Non-pigmented ciliary epithelial cell (primary cell): Measurements from ENCODE around the gene PKP3.
"Not testable (repeated sequence)": the region's sequence is repeated elsewhere in the genome, so short reads cannot be mapped to it uniquely, and the experiment has no call there.

Experiments used
- DNase-seq: peaks from one replicate; pipeline ENCODE4 v3.0.0-alpha.2; 2010; ENCODE audit warnings: low read depth

The PKP3 gene

DNA sequence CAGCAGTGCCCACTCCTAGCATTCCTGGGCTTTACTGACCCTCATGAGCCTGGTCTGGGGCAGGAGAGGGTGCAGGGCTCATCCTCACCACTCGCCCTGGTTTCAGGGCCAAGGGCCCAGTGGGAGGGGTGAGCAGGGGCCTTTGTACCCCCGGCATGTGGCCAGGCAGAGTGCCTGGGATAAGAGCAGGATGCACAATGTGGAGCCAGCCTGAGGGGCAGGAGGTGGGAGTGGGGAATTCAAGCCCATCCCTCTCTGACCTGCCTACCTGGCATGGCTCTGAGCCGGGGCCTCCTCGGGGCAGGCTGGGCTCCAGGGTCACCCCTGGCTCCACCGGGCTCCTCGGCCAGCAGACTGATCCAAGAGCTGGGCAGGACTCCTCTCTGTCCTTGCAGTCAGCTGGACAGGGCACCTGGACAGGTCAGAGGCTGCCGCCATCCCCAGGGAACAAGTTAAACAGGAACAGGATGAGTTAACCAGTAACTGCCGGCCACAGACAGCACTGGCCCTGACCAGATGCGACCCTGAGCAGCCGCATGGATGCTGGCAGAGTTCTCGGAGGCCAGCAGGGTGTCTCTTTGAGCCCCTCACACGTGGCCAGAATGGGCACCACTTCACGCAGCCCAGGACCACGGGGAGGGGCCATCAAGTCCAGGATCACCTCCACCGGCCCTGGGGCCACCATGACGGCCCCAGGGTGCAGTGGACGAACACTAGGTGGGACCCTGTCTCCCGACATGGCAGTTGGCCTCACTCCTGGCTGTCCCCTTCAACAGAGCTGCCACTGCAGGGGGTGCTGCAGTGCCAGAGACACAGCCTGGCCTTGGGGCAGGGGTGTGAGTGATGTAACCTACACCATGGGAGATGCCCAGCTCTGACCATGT, 15.8 kb downstream of the PKP3 start:
- DNase-seq: no peak

DNA sequence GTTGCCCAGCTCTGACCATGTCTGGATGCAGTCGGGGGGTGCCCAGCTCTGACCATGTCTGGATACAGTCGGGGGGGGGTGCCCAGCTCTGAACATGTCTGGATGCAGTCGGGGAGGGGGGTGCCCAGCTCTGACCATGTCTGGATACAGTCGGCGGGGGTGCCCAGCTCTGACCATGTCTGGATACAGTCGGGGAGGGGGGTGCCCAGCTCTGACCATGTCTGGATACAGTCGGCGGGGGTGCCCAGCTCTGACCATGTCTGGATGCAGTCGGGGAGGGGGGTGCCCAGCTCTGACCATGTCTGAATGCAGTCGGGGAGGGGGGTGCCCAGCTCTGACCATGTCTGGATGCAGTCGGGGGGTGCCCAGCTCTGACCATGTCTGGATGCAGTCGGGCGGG, 16.7 kb downstream of the PKP3 start:
- DNase-seq: not testable (repeated sequence)

DNA sequence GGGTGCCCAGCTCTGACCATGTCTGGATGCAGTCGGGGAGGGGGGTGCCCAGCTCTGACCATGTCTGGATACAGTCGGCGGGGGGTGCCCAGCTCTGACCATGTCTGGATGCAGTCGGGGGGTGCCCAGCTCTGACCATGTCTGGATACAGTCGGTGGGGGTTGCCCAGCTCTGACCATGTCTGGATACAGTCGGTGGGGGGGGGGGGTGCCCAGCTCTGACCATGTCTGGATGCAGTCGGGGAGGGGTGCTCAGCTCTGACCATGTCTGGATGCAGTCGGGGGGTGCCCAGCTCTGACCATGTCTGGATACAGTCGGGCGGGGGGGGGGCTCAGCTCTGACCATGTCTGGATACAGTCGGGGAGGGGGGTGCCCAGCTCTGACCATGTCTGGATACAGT, 17.5 kb downstream of the PKP3 start:
- not testable (repeated sequence) for DNase-seq

DNA sequence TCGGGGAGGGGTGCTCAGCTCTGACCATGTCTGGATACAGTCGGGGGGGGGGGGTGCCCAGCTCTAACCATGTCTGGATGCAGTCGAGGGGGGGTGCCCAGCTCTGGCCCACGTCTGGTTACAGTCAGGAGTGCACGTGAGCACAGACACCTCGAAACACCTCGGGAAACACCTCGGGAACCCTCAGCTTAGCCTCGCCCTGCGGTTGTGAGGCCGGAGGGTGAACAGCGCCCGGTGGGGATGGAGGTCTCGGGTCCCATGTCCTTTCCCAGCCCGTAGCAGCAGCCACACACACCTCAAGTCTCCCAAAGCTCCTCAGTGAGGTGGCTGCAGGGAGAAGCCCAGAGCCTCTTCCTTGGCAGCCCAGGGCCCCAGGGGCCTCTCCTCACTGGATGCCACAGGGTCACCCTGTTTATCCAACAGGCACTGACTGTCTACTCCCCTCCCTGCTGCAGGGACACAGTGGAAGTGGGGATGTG, 18.7 kb downstream of the PKP3 start:
- DNase-seq: no peak

DNA sequence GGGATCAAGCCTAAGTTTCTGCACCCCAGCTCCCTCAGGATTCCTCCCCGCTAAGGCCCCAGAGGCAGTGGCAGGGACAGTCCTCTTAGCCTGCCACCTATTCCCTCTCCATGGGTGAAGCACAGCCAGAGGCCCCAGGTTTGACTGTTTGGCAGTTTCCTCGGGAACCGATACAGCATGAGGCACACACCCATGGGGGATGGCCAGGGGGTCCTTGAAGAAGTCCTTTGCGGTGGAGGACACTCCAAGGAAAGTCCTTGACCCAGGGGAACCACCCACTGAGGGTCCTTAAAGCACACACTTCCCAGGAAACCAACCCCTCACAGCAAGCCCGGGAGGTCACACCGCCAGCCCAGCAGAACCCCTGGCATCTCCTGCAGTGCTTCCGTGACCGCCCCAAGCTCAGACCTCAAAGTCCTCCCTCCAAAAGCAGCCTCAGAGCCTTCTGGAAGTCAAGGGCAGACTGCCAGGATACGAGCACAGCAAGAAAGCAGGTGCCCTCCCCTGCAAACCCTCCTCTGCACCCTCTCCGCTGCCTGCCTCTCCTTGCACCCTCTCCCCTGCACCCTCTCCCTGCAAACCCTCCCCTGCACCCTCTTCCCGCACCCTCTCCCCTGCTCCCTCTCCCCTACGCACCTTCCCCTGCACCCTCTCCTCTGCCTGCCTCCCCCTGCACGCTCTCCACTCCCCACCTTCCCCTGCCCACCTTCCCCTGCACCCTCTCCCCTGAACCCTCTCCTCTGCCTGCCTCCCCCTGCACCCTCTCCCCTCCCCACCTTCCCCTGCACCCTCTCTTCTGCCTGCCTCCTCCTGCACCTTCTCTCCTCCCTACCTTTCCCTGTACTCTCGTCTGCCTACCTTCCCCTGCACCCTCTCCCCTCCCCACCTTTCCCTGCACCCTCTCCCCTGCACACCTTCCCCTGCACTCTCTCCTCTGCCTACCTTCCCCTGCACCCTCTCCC, 19.4 kb downstream of the PKP3 start:
- DNase-seq: no peak

DNA sequence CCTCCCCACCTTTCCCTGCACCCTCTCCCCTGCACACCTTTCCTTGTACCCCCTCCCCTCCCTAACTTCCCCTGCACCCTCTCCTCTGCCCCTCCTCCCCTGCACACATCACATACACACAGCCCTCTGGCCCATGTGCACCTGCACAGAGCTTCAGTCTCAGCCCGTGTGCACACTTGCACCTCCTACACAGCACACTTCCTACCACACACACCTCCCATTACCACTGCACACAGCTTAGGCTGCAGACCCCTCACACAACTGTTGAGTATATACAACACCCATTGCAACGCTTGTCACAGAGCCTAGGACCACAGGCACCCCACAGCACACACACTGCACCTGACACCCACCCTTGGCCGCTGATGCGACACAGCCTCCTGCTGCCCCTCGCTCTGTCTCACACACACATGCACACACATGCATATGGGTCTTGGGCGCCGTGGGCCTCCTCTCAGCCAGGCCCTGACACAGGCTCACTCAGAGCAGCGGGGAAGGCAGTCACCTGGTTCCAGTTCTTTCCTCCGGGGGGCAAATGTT, 20.4 kb downstream of the PKP3 start:
- DNase-seq: no peak

DNA sequence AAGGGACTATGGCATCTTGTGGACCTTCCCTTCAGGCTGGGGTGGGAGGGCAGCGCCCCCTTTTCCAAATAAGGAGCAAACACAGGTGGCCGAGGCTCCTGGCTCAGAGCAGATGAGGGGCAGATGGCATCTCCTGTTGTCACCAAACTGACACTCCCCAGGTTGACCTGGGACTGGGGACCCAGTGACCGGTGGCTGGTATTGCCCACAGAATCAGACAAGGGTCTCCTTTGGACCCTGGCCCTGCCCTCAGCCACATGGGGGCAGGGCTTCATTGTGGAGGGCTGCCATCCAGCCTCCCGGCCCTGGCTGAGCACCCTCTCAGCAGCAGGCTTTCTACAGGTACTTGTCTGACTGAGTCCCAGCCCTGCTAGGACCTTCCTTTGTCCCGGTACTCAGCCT, 21.6 kb downstream of the PKP3 start:
- no peak for DNase-seq

DNA sequence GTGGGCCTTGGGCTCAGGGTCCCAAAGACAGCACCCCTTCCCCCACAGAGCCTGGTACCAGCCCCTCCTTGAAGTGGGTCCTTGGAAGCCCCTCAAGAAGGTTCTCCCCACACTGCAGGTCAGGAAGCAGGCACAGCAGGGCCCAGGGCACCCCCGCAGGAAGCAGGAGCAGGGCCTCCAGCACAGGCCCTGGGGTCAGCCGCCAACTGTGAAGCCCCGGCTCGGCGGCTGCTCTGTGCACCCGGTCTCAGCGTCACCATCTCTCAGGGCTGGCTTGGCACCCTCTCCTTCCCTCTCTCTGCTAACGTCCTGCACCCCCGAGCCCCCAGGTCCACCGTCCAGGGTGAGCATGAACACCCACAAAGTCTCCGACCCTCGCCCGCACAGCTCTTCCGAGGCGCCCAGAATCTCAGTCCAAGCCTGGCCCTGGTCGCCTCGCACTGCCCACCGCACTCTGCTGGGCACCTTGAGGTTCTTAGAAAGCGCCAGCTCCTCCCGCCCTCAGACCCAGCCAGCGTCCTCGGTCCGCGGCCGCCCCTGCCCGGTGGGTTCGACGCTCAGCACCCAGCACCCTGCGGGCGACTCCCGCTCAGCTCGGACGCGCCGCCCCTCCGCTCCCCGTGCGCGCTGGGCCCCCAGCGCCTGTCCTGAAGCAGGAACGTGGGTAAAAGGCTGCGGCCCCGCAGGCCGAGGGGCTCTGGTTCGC, 22.2 kb downstream of the PKP3 start:
- no peak for DNase-seq

DNA sequence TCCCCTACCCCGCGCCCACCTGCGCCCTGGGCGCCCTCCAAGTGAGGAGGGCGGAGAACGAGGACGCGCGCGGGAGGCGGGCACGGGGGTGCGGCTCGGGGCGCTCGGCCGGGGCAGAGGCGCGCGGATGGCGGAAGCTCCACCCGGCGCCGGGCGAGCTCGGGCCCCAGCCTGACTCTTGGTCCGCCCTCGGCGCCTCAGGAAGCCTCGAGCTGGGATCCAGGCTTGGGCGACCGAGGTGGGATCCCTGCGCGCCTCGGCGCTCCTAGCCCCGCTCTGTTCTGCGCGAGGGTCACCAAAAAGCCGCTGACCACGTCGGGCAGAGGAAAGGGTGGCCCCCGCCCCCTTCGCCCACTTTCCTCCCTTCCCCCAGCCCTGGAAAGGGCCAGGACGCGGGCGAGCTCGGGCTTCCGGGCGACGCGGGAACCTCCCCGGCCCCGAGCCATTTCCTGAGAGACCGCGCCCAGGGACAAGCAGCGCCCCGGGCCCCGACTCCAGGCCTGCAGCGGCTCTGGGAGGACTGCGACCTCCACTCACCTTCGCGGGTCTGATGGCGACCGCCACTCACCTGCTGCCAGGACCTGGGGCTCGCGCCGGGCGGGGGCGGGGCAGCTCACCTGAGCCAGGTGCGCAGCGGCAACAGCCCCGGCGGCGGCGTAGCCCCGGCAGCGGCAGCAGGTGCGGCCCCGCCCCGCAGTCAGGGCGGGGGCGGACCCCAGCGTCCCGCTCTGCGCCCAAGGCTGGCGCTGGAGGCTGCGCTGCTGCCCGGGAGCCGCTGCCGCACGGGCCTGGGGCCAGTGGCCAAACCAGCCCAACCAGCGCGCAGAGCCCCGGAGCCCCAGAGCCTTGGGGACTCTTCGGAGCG, 23.0 kb downstream of the PKP3 start:
- DNase-seq: no peak

DNA sequence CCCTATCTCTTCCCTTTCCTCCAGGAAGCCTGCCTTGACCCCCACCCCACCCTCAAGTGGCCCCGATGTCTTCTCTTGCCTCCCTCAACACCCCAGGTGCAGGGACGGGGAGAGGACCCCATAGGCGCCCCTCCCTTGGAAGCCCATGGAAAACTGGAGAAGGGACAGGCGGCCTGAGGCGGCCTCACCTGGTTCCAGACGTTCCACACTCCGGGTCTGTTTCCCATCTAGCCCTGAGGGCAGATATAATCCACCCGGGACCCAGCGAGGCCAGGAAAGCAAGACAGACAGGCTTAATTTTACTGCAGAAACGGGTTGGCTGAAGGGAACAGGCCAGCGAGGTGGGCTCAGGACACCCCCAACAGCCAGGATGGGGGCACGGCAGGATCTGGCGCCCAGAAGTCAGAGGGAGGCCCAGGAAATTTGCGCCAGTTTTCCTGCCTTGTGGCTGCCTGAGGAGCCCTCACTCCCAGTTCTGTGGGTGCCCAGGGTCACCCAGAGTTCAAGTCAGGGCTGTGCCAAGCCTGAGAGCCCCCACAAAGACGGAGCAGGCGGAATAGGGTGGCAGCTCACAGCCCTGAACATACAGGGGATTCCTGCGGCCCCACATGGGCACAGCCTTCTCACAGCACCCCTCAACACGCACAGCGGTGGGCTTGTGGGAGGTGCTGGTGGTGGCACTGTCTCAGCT, 23.8 kb downstream of the PKP3 start:
- no peak for DNase-seq

DNA sequence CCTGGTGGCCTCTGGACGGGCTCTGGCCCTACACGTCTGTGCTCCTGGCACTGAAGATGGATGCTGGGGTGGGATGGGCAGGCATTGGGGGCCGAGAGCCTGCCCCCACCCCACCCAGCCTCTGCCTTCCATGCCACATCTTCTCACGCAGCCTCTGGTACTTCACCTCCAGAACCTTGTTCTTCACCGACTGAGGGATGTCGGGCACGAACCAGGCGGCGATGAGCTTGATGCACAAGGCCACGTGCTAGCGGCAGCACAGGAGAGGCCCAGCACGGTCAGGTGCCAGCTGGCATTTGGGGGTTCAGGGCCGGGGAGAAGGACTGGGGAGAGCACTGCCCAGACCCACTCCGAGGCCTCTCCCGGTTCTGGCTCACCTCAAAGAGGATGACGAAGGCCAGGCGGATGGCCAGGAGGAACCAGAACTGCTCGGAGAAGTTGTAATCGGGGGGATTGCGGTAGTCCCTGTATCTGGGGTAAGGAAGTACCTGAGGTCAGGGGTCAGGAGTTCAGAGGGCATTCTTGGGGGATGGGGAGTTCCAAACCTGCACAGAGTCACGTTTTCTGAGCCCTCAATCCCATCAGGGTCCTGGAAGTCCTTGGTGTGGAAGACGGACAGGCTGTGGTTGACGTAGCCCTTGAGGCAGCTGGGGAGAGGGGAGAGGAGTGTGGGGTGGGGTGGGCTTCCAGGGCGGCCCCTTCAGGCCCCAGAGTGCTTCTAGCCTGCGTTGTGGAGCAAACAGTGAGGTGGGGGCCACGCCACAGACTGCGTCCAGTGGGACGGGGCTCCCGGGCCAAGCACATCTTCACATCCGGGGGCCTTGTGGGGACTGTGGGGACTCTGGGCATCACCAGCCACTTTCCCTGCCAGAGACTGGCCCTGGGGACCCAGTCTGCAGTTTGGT, 24.6 kb downstream of the PKP3 start:
- no peak for DNase-seq

DNA sequence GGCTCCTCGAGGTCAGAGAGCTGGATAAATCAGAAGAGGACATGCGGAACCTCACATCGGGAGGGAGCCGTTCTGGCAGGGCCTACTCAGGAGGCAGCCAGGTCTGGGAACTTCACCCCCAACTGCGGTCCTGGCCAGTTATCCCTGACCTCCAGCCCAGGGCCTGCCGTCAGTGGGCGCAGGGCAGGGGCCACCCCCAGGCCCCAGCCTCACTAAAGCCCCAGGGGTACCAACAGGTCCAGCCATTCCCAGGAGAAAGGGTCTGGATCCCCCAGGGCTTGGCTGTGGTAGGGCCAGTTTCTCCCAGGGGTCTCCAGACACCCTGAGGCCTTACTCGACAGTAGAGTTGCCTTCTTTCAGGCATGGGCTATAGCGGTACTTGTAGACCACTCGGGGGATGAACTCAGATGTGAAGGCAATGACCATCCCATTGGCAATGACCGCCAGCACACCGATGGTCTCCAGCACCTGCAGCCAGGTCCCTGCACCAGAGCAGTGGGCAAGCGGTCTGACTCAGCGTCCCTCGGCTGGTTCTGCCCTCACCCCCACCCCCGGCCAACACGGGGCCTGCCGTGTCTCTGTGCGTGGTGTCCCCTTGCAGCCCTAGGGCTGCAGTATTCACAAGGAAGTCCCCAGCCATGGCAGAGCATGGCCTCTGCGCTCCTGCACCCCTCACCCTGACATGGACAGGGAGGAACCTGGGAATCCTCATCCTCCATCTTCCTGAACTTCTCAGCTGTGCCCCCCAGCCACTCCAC, 25.4 kb downstream of the PKP3 start:
- no peak for DNase-seq

DNA sequence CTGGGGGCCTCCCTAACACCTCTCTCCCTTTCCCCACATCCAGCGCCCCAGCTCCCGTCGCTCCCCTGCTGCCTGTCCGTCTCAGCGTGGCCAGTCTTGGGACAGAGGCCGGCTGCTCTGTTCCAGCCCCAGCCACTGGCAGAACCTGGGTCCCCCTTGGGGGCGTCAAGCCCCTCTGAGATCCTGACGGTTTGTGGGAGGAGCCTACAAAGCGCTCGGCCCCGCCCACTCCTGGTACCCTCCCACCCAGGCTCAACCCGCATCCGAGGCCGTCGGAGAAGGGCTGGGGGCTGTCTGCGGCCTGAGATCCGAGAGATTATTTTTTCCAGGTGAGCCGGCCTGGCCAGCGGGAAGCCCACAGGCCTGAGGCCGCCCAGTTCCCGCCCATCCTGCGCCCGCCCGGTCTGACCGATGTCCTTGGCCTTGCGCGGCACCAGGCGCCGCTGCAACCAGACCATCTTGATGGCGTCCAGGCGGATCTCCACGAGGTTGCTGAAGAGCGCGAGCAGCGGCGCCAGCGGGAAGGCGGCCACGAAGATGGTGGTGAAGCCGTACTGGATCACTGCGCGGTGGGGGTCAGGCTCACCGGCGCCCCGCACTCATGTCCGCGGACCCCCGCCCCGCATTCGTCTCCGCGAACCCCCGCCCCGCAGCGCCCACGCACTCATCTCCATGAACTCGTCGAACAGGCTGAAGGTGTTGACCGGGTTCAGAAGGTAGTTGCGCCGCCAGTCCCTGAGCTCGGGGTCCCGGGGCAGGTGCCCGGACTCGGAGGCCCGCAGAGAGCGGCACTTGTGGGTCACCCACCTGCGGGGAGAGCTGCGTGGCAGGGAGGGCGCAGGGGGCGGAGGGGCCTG, 26.3 kb downstream of the PKP3 start:
- DNase-seq: no peak

DNA sequence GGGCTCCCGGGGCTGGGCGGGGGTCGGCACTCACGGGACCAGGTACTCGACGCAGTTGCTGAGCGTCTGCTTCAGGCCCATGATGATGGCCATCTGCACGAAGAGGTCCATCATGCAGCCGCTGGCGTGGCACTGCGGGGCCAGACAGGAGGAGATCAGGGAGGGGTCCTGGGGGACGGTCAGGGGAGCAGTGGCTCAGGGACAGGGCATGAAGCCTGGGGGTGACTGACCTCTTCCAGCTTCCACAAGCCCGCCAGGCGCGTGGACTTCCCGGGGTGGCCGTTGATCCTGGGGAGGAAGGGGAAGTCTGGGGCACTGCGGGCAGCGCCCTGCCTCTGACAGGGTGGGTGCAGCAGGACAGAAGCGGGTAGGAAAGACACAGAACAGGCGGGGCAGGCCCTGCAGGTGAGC, 26.9 kb downstream of the PKP3 start:
- no peak for DNase-seq

DNA sequence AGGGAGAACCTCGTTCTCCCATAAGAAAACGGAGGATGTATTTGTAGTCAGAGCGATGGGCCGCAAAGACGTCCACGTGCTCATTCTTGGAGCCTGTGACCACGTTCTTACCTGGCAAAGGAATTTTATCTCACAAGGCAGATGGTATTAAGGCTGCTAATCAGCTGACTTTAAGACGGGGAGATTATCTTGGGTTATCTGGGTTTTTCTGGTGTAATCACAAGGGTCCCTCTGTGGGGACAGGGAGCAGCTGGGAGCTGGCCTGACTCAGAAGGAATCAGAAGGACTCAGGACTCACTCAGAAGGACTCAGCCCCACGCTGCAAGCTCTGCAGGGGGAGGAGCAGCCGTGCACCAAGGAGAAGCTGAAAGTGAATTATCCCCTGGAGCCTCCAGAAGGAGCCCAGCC, 28.2 kb downstream of the PKP3 start:
- DNase-seq: no peak

DNA sequence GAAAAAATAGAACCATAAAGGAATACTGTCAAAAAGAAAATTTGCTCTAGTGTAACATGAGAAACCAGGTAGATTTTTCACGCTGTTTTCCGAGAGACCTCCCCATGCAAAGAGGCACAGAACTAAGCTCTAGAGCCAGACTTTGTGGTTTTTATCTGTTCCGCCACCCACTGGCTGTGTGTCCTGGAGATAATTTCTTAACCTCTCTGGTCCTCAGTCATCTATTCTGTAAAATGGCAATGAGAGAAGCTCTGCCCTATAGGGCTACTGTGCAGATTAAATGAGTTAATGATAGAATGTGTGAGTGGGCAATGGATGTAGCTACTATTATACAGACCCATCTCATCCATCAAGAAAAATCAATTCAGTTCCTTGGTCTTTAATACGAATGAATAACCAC, 30.2 kb downstream of the PKP3 start:
- no peak for DNase-seq

DNA sequence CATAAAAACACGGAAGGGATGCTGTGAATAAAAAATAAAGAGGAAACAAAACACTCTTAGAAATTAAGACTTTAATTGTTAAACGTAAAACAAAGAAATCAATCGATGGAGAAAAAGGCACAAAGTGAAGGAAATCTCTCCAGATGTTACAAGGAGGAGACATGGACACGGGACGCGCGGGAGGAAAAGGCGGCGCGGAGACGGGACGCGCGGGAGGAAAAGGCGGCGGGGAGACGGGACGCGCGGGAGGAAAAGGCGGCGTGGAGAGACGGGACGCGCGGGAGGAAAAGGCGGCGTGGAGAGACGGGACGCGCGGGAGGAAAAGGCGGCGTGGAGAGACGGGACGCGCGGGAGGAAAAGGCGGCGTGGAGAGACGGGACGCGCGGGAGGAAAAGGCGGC, 30.8 kb downstream of the PKP3 start:
- not testable (repeated sequence) for DNase-seq

DNA sequence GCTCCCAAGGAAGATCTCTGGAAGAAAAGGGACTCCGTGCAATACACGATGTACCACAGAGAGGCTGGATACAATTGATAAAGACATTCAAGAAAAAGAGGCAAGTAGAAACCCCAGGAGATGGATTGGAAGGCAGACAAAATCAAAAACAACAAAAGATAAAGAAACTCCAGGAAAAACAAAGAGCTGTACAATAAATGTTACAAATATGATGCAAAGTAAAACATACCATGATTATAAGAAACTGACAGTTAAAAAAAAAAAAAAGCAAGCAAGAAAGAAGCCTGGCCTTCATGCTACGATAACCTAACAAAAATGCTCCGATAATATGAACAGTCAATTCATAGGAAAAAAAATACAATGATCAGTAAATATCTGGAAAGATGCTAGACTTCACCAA, 31.3 kb downstream of the PKP3 start:
- DNase-seq: no peak
